ENCODE data around the gene UNC119B.

DNA sequence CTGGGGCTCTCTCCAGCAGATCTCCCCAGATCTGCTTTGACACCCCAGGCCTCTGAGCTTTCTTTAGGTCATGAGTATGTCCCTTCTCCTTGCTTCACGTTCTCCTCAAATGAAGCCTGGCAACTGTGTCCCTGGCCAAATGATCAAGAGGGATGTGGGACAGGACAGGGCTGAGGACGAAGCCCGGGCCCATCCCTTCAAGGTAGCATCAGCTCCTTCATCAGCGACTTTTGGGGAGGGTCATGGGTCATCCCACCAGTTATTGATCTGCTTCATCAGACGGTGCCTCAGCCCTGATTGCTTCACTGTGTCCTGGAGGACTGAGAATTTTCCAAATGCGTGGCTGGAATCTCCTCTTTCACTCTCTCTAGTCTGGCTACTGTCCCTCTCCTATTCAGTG, 47.7 kb downstream of the UNC119B start:
- TF ChIP-seq, protein P1, sequence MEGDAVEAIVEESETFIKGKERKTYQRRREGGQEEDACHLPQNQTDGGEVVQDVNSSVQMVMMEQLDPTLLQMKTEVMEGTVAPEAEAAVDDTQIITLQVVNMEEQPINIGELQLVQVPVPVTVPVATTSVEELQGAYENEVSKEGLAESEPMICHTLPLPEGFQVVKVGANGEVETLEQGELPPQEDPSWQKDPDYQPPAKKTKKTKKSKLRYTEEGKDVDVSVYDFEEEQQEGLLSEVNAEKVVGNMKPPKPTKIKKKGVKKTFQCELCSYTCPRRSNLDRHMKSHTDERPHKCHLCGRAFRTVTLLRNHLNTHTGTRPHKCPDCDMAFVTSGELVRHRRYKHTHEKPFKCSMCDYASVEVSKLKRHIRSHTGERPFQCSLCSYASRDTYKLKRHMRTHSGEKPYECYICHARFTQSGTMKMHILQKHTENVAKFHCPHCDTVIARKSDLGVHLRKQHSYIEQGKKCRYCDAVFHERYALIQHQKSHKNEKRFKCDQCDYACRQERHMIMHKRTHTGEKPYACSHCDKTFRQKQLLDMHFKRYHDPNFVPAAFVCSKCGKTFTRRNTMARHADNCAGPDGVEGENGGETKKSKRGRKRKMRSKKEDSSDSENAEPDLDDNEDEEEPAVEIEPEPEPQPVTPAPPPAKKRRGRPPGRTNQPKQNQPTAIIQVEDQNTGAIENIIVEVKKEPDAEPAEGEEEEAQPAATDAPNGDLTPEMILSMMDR (conservative IDR thresholded peaks at IDR 0.05; ENCODE audit: low read depth, low read length) = no peak
- TF ChIP-seq NFE2L2 (IDR thresholded peaks at IDR 0.05; ENCODE audit: low read depth, low read length) = no peak
- no peak for TF ChIP-seq RAD21 (IDR thresholded peaks at IDR 0.05; ENCODE audit: low read length)
- TF ChIP-seq MAZ (IDR thresholded peaks at IDR 0.05; ENCODE audit: borderline replicate concordance, low read depth, low read length) = no peak
- no peak for TF ChIP-seq BHLHE40 (IDR thresholded peaks at IDR 0.05; ENCODE audit: low read depth, low read length)
- no peak for TF ChIP-seq CEBPB (IDR thresholded peaks at IDR 0.05; ENCODE audit: low read depth, low read length)
- TF ChIP-seq SMC3 (IDR thresholded peaks at IDR 0.05; ENCODE audit: low read depth, low read length) = no peak
- TF ChIP-seq POLR2A (IDR thresholded peaks at IDR 0.05; ENCODE audit: low read depth, low read length) = no peak
- no peak for TF ChIP-seq ELK1 (IDR thresholded peaks at IDR 0.05; ENCODE audit: borderline replicate concordance, low read depth, low read length)

Measured in IMR-90 (cell line).